GM21515 (cell line): Measurements from ENCODE around the gene CEP89.
"Not testable (repeated sequence)": the region's sequence is repeated elsewhere in the genome, so short reads cannot be mapped to it uniquely, and the experiment has no call there.

Source experiments
- ATAC-seq: cut with Tn5 transposase; IDR thresholded peaks from one replicate; pipeline ENCODE4 v1.9.1; 2021; ENCODE audit not compliant: unreplicated experiment

Gene CEP89

GRCh38 chr19:32971715-32972540 is at the start of gene CEP89, which contains the start of gene FAAP24:
Gene CEP89 (minus strand): TSS chr19:32971958. CDS start chr19:32971874, 84 bp downstream.
Gene FAAP24 (plus strand): TSS chr19:32972242. CDS start chr19:32973197, 955 bp downstream.
- ATAC-seq = peak; percentile 96

DNA sequence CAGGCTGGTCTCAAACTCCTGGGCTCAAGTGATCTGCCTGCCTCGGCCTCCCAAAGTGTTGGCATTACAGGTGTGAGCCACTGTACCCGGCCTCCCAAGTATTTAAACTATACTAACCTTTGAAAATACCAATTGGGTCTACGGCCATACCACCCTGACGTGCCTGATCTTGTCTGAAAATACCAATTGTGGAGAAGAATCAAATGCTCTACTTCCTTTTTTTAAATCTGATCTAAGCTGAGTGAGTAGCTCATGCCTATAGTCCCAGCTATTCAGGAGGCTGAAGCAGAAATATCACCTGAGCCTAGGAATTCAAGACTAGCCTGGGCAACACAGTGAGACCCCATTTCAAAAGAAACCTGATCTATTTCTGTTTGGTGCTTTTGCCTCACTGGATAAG is 39.1 kb upstream of the CEP89 start:
- ATAC-seq = not testable (repeated sequence)

DNA sequence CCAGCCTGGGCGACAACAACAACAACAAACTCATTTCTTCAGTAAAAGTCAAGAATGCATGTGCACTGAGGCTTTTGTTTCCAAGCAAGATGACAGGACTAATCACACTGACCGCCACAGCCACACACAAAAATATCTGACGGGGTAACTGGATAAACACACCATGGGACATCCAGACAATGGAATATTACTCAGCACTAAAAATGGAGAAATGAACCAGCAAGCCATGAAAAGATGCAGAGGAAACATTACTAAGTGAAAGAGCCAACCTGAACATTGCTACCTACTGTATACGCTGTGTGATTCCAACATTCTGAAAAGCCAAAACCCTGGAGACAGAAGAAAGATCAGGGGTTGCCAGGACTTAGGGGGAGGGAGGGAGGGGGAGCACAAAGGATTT is 37.0 kb upstream of the CEP89 start:
- ATAC-seq = no peak

GRCh38 chr19:33005440-33005839 is 33.7 kb upstream of the CEP89 start:
- ATAC-seq = no peak

GRCh38 chr19:33003424-33004024 is 31.8 kb upstream of the CEP89 start:
- not testable (repeated sequence) for ATAC-seq

DNA sequence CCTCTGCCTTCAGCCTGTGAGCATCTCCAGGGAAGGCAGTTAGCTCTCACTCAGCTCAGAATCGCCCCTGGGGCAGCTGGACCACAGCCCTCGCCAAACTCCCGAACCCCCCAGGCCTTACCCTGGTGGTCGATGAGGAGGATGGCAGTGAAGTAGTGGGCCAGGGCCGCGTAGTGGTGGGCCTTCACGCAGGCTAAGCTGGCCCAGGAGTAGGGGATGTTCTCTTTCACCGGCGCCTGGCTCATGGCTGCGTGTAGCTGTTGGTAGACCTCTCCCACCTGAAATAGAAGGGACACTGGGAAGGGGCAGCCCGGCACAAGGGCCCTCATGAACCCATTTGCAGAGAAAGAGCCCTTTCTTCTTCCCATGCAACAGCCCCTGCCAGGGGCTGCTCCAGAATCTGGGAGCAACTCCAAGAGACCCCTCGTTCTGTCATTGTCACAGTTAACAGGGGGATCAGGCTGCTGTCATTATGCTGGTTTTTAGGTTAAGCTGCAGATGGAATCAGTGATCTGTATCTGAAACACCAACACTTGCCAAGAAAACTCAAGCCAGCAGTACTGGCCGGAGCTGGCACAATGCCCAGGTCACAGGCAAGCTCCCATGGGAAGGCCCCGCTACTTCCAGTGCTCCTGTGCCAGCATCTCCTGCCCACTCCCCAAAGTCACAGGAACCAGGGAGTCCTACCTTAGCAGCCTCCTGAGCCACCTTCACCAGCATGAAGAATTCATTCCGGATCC is 30.5 kb upstream of the CEP89 start:
- ATAC-seq = not testable (repeated sequence)

GRCh38 chr19:33000910-33001309 is 29.2 kb upstream of the CEP89 start:
- no peak for ATAC-seq

DNA sequence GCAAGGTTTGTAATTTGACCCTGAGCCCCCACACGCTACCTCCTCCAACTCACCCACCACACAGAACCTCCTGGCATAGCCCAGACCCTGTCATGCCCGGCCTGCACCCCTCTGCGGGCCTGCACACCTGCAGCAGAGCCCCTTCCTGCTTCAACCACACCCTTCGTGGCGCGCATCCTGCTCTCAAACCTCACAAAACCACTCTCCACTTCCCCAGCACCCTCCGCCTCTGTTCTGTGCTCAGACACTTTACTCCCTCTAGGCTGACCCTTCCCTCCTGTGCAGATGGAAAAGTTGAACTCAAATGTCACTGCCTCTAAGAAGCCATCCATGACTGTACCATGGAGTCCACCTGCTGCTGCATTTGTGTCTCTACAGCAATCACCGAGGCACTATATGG is 28.8 kb upstream of the CEP89 start:
- ATAC-seq = no peak

GRCh38 chr19:32998722-32999121 is 27.0 kb upstream of the CEP89 start:
- ATAC-seq = no peak

DNA sequence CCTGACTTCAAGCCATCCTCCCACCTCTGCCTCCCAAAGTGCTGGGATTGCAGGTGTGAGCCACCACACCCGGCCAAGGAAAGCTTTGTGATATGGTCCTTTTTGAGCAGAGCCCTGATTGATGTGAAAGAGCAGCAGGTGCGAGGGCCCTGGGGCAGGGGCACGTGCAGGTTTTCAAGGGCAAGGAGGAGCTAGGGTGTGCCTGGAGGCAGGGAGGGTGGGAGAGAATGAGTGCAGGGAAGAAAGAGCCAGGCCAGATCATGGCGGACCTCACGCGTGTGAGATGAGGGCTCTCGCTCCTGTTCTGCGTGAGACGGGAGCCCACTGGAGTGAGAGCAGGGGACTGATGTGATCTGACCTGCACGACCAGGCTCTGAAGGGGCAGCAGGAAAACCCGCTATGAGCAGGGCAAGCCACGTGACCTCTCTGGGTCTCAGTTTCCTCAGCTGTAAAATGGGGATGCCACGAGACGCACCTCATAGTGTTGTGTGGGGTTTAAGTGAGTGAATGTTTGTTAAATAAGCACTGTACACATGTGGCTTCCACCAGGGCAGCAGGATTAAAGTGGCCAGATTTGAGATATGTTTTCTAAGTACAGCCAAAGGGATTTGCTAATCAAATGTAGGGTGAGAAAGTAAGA is 26.1 kb upstream of the CEP89 start:
- ATAC-seq = no peak

GRCh38 chr19:32997061-32997464 is 25.3 kb upstream of the CEP89 start:
- ATAC-seq = not testable (repeated sequence)

- not testable (repeated sequence) for ATAC-seq
Measured at GRCh38 chr19:32995966-32996365, 24.2 kb upstream of the CEP89 start.

GRCh38 chr19:32988724-32989123 is 17.0 kb upstream of the CEP89 start:
- ATAC-seq = no peak

DNA sequence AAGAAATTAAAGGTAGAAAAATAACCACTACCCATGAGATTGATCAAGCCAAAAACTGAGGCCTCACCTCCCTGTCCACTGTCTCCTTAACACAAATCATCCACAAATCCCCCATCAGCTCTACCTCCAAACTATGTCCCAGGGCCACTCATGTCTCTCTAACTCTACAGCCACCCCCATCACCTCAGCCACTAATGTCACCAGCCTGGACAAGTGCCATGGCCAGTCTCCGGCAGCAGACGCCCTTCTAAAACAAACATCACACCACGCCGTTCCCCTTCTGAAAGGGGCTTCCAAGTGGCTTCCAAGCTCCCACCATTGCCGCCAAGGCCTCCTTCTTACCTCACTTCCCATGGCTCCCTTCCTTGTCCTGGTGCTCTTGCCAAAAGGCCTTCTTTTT is 16.5 kb upstream of the CEP89 start:
- ATAC-seq = not testable (repeated sequence)

GRCh38 chr19:32982488-32982887 is 10.7 kb upstream of the CEP89 start:
- ATAC-seq = not testable (repeated sequence)

GRCh38 chr19:32979807-32980206 is 8.0 kb upstream of the CEP89 start:
- ATAC-seq = not testable (repeated sequence)

DNA sequence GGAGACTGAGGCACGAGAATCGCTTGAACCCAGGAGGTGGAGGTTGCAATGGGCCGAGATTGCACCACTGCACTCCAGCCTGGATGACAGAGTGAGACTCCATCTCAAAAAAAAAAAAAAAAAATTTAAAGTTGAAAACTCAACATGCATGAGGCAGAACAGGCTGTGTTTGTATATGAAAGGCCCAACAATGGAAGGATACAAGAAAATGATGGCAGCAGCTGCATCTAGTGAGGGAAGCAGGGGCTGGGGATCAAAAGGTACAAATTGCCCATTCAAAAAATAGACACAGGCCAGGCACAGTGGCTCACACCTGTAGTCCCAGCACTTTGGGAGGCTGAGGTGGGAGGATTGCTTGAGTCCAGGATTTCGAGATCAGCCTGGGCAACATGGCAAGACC is 6.1 kb upstream of the CEP89 start:
- not testable (repeated sequence) for ATAC-seq

GRCh38 chr19:32977280-32977679 is 5.5 kb upstream of the CEP89 start:
- no peak for ATAC-seq

GRCh38 chr19:32976223-32976805 is 4.6 kb upstream of the CEP89 start:
- no peak for ATAC-seq

DNA sequence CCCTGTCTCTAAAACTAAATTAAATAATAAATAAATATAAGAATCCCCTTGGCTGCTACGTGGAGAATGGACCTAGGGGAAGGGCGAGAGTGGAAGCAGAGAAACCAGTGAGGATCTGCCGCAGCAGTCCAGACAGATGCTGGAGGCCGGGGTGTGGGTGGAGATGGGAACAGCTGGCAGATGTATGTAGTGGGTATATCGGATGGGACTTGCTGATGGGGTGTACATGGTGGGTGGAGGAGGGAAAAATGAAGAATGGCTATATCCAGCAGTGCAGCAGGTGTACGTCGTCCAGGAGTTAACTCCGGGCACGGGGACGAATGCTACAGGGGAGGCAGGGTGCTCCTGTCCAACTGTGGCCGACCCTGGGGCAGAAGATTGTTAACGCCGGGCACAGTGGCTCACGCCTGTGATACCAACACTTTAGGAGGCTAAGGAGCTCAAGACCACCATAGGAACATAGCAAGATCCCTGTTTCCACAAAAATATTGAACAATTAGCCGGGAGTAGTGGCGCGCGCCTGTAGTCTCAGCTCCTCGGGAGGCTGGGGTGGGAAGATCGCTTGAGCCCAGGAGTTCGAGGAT is 654 bp downstream of the CEP89 start:
- ATAC-seq = no peak
